CD14-positive monocyte (primary cell): ENCODE measurements around the gene CHCHD10. TPM values are rescaled to one million over a fixed set of nuclear protein-coding genes. Genes with fewer than 3 reads are reported as not detected.

Experiments
- DNase-seq, 3 donors: peaks; one replicate each; pipeline ENCODE4 v3.0.0-alpha.2; 2011 to 2022
- H2AFZ ChIP-seq: 2 replicates; pipeline ENCODE4 v1.6.0; 2012; ENCODE audit warnings: mild to moderate bottlenecking, low read depth, low read length, inconsistent platforms; ENCODE audit not compliant: insufficient read depth, poor library complexity, severe bottlenecking
- H3K27ac ChIP-seq, 2 donors: 1 replicate in 1 of 2; 2 replicates in 1 of 2; pipeline ENCODE4 v1.5.1; 2012 to 2013; ENCODE audit warnings: low read length in 2 of 2, control low read depth in 1 of 2, inconsistent platforms in 1 of 2, low read depth in 1 of 2, mild to moderate bottlenecking in 1 of 2
- H3K27me3 ChIP-seq, 2 donors: one replicate each; pipeline versions ENCODE4 v1.6.0 to v1.6.1; 2011 to 2013; ENCODE audit warnings: low read length in 2 of 2; ENCODE audit not compliant: control insufficient read depth in 2 of 2, insufficient read depth in 2 of 2
- H3K36me3 ChIP-seq, 2 donors: replicated peaks in 1 of 2; 1 replicate in 1 of 2; 2 replicates in 1 of 2; pipeline versions ENCODE4 v1.5.1 to v1.6.1; 2012 to 2013; ENCODE audit warnings: low read length in 2 of 2, control low read depth in 1 of 2, inconsistent platforms in 1 of 2, mild to moderate bottlenecking in 1 of 2; ENCODE audit not compliant: insufficient read depth in 2 of 2, control insufficient read depth in 1 of 2
- H3K4me1 ChIP-seq, 2 donors: 1 replicate in 1 of 2; 2 replicates in 1 of 2; pipeline versions ENCODE4 v1.5.1 to v1.6.1; 2012 to 2013; ENCODE audit warnings: low read length in 2 of 2, control low read depth in 1 of 2, inconsistent platforms in 1 of 2, mild to moderate bottlenecking in 1 of 2, moderate library complexity in 1 of 2; ENCODE audit not compliant: insufficient read depth in 2 of 2, control insufficient read depth in 1 of 2
- H3K4me2 ChIP-seq: replicated peaks from 2 replicates; pipeline ENCODE3; 2012; ENCODE audit warnings: low read length, moderate library complexity, mild to moderate bottlenecking; ENCODE audit not compliant: poor library complexity, severe bottlenecking; ENCODE audit errors: extremely low read depth
- H3K4me3 ChIP-seq, 3 experiments: fragments of 200-600 bp in 1 of 3; sonication (generic) in 1 of 3; replicated peaks in 1 of 3; 1 replicate in 2 of 3; 2 replicates in 1 of 3; pipeline ENCODE4 v1.5.1; 2011 to 2013; ENCODE audit warnings: low read length in 3 of 3, mild to moderate bottlenecking in 3 of 3, control low read depth in 2 of 3, low read depth in 2 of 3, inconsistent platforms in 1 of 3, moderate library complexity in 1 of 3
- H3K79me2 ChIP-seq: 2 replicates; pipeline ENCODE4 v1.6.0; 2012; ENCODE audit warnings: mild to moderate bottlenecking, control low read depth, inconsistent platforms, low read length, moderate library complexity; ENCODE audit not compliant: insufficient read depth
- H3K9ac ChIP-seq: 2 replicates; pipeline ENCODE4 v1.6.0; 2017; ENCODE audit warnings: low read length, mild to moderate bottlenecking; ENCODE audit not compliant: insufficient read depth, poor library complexity, severe bottlenecking
- H3K9me3 ChIP-seq, 2 donors: replicated peaks in 1 of 2; 1 replicate in 1 of 2; 2 replicates in 1 of 2; pipeline versions ENCODE4 v1.5.1 to v1.6.1; 2012 to 2013; ENCODE audit warnings: low read length in 2 of 2, control low read depth in 1 of 2; ENCODE audit not compliant: control insufficient read depth in 1 of 2, insufficient read depth in 1 of 2
- H4K20me1 ChIP-seq: 2 replicates; pipeline ENCODE4 v1.6.0; 2012; ENCODE audit warnings: mild to moderate bottlenecking, low read length, control low read depth, moderate library complexity; ENCODE audit not compliant: insufficient read depth
- H3K27ac Mint-ChIP-seq, 7 donors: one replicate each; pipeline ENCODE4 v1.8.0; 2020; ENCODE audit warnings: mild to moderate bottlenecking in 7 of 7, mixed read lengths in 7 of 7, moderate library complexity in 6 of 7, inconsistent platforms in 2 of 7
- H3K27me3 Mint-ChIP-seq, 3 donors: one replicate each; pipeline ENCODE4 v1.8.0; 2021 to 2022; ENCODE audit warnings: low read depth in 3 of 3, mild to moderate bottlenecking in 3 of 3, mixed read lengths in 3 of 3, moderate library complexity in 3 of 3, inconsistent platforms in 1 of 3
- H3K36me3 Mint-ChIP-seq, 2 donors: one replicate each; pipeline ENCODE4 v1.8.0; 2020; ENCODE audit warnings: mixed read lengths in 2 of 2, inconsistent platforms in 1 of 2, mild to moderate bottlenecking in 1 of 2
- H3K4me1 Mint-ChIP-seq: one replicate; pipeline ENCODE4 v1.8.0; 2020; ENCODE audit warnings: mild to moderate bottlenecking, mixed read lengths
- H3K4me3 Mint-ChIP-seq, 2 donors: one replicate each; pipeline ENCODE4 v1.8.0; 2020; ENCODE audit warnings: mild to moderate bottlenecking in 2 of 2, mixed read lengths in 2 of 2, moderate library complexity in 1 of 2
- H3K9me3 Mint-ChIP-seq, 7 donors: one replicate each; pipeline ENCODE4 v1.8.0; 2020 to 2022; ENCODE audit warnings: mixed read lengths in 7 of 7, mild to moderate bottlenecking in 6 of 7, moderate library complexity in 6 of 7, inconsistent platforms in 2 of 7
- WGBS: methylation state at CpG from one replicate; pipeline ENCODE4 v1.1.5; 2013; ENCODE audit warnings: missing lambda C conversion rate; ENCODE audit not compliant: insufficient coverage; 5-methylcytosine and 5-hydroxymethylcytosine counted together
- intact Hi-C, 2 donors: fragments of 100-400 bp; cut with micrococcal nuclease; formaldehyde crosslinking; loops; one replicate each; pipeline versions ENCODE4 v1.15.0 to v1.15.1; 2023
- polyA plus RNA-seq, 3 donors: library from polyadenylated mRNA; depleted of rRNA in 1 of 3; unstranded in 2 of 3; stranded (reverse) in 1 of 3; fragments of 300-500 nt in 2 of 3; fragments of >200 nt in 1 of 3; fragmentation: Illumina TruSeq in 2 of 3; gene quantifications; 1 replicate in 2 of 3; 2 replicates in 1 of 3; pipeline ENCODE4 v1.2.3, GENCODE V29; 2012 to 2021
- TF ChIP-seq, protein P1 (sequence below): fragments of 200-600 bp; IDR thresholded peaks from one replicate; pipeline ENCODE4 v1.8.0; 2022; ENCODE audit warnings: antibody characterized with exemption, mild to moderate bottlenecking

CHCHD10 gene
- polyA plus RNA-seq, 3 donors: 15.3 to 46.7 (median 26.8) TPM

DNA sequence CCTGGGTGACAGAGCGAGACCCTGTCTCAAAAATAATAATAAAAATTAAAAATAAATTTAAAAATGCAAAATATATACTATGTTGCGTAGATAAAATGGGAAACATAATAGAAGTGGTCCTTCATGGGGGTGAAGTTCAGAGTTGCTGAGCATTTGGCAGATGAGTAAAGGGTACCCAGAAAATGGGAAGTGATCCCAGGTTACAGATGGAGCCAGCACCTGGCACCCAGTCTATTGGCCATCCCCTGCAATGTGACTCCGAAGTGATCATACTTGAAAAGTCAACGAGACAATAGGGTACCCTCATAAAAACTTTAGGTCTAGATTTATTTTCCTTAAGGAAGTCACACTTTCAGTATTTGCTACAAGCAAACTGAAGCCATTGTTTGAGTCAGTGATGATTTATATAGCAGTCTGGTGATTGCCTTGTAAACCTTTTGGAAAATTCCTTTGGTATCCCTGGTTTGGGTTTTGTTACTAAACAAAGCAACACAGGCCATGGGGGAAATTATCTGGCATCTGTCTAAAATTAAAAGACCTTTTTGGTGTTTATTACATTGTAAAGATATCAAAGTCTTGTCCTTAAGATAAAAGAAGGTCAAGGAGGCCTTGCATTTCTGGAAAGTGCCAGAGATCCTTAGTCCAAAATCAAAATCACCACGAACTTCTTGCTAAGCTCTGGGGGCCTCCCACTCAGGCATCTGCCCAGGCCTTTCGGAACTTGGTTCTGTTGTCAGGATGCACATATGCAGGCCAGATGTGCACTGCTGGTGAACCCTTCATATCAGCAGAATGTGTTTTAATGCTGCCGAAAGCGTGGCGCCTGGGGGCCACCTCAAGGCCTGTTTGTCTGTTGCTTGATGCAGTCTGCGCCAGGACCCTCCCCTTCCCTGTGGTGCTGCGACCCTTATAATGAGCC is 23.3 kb upstream of the CHCHD10 start:
- Mint-ChIP-seq H3K4me3 (no peak overlapping the region), H3K36me3 (peaks cover 35 to 57% of the 10 kb centered on the region in 2 donors), H3K27ac (no peak overlapping the region), H3K27me3 (no peaks in the 10 kb centered on the region), H3K4me1 (peaks cover 15% of the 10 kb centered on the region), H3K9me3 (no peaks in the 10 kb centered on the region)
- peaks cover 51% of the 10 kb centered on the region for H3K79me2 ChIP-seq
- no peak overlapping the region for H3K27ac ChIP-seq
- H4K20me1 ChIP-seq: peaks cover 54% of the 10 kb centered on the region
- DNase-seq: no peak
- H3K9me3 ChIP-seq: no peaks in the 10 kb centered on the region
- peaks cover 14 to 19% of the 10 kb centered on the region in 2 donors for H3K4me1 ChIP-seq
- no peak overlapping the region for H3K4me3 ChIP-seq
- WGBS: 95% methylated on average over 7 of the region's 11 CpGs
- no peak overlapping the region for H2AFZ ChIP-seq
- H3K36me3 ChIP-seq: peaks cover 35 to 62% of the 10 kb centered on the region in 2 donors
- no peak overlapping the region for H3K9ac ChIP-seq
- H3K4me2 ChIP-seq: no peak overlapping the region
- TF ChIP-seq, protein P1, sequence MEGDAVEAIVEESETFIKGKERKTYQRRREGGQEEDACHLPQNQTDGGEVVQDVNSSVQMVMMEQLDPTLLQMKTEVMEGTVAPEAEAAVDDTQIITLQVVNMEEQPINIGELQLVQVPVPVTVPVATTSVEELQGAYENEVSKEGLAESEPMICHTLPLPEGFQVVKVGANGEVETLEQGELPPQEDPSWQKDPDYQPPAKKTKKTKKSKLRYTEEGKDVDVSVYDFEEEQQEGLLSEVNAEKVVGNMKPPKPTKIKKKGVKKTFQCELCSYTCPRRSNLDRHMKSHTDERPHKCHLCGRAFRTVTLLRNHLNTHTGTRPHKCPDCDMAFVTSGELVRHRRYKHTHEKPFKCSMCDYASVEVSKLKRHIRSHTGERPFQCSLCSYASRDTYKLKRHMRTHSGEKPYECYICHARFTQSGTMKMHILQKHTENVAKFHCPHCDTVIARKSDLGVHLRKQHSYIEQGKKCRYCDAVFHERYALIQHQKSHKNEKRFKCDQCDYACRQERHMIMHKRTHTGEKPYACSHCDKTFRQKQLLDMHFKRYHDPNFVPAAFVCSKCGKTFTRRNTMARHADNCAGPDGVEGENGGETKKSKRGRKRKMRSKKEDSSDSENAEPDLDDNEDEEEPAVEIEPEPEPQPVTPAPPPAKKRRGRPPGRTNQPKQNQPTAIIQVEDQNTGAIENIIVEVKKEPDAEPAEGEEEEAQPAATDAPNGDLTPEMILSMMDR: no peak
- intact Hi-C loops: no loop called here
- no peaks in the 10 kb centered on the region for H3K27me3 ChIP-seq

DNA sequence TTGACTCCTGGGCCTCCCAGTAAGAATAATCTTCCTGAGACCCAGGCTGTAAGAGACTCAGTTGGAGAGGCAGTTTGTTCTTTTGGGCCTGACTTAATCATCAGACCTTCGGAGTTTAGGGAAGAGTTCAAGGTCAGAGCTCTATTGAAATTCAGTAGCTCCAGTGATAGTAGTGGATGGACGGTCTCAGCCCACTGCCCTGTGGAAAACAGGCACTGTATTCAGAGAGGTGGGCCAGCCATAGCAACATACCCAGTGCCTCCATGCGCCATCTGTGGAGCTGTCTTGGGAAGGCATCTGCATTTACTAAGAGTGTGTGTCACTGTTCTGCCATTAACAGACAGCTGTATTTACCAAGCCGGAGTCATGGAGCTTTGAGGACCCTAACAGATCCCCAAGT is 21.9 kb upstream of the CHCHD10 start:
- H3K4me1 ChIP-seq: peaks cover 14 to 19% of the 10 kb centered on the region in 2 donors
- H3K27me3 Mint-ChIP-seq: peaks cover 0 to under 1% (median 0%) of the 10 kb centered on the region in 3 donors
- H3K9me3 ChIP-seq: no peaks in the 10 kb centered on the region
- DNase-seq: no peak
- H3K79me2 ChIP-seq: peaks cover 51% of the 10 kb centered on the region
- H2AFZ ChIP-seq: no peak overlapping the region
- peaks cover 25 to 42% of the 10 kb centered on the region in 2 donors for H3K36me3 Mint-ChIP-seq
- H3K27me3 ChIP-seq: no peaks in the 10 kb centered on the region
- H3K9ac ChIP-seq: no peak overlapping the region
- peak overlapping the region in 3 of 7 donors; percentile 13 to 65 (median 64) for H3K27ac Mint-ChIP-seq
- H3K9me3 Mint-ChIP-seq: no peaks in the 10 kb centered on the region
- intact Hi-C loops: loop anchor here (5.0 kb wide), 2 partner anchors 123 to 223 kb away; partner anchors contain the start of gene CABIN1 (in 1 of the 2)
- H3K4me3 ChIP-seq: no peak overlapping the region
- TF ChIP-seq, protein P1: no peak
- peaks cover 15% of the 10 kb centered on the region for H3K4me1 Mint-ChIP-seq
- WGBS: 94% methylated on average over 2 of the region's 4 CpGs
- H3K4me2 ChIP-seq: no peak overlapping the region
- peak overlapping the region in 1 of 2 donors; percentile 48 for H3K27ac ChIP-seq
- peaks cover 54% of the 10 kb centered on the region for H4K20me1 ChIP-seq
- H3K4me3 Mint-ChIP-seq: no peak overlapping the region
- peaks cover 27 to 49% of the 10 kb centered on the region in 2 donors for H3K36me3 ChIP-seq
